Measurements from ENCODE around the gene CYB5B.

The CYB5B gene

DNA sequence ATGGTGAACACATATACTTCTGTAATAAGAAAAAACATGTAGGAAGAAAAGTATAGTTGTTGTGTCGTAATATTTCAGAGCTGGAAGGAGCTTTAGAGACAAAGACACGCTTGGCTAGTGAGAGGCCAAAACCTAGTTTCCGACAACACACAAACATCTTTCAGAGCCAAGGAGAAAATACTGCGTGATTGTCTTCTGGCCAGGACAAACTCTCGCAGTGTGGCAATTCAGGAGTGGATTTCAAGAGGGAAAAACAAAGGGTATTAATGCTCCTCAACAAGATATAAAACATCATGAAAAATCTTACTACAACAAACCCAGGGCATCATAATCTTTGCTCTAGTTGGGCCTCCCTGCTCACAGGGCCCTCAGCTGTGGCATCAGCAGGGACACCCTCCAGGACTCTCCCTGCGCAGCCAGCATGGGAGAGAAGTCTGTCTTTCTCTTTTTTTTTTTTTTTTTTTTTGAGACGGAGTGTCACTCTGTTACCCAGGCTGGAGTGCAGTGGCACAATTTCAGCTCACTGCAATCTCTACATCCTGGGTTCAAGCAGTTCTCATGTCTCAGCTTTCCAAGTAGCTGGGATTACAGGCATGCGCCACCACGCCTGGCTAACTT is 66.4 kb downstream of the CYB5B start:
- DNase-seq, result no peak

DNA sequence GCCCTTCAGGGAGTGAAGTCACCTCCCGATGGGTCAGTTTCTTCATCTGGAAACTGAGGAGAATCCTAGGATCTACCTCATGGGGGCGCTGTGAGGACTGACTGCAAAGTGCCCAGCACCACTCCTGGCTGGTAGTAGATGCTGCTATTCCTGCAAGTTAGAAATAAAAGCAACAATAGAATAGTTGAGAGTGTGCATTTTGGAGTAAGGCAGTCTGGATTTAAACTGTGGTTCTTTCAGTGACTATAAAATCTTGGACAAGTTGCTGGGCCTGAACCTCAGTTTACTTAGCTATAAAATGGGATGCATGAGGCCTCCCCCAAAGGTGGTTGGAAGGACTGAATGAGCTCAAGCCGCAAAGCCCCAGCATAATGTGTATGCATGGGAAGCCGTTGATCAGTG is 70.6 kb downstream of the CYB5B start:
- DNase-seq, result peak; percentile 17

DNA sequence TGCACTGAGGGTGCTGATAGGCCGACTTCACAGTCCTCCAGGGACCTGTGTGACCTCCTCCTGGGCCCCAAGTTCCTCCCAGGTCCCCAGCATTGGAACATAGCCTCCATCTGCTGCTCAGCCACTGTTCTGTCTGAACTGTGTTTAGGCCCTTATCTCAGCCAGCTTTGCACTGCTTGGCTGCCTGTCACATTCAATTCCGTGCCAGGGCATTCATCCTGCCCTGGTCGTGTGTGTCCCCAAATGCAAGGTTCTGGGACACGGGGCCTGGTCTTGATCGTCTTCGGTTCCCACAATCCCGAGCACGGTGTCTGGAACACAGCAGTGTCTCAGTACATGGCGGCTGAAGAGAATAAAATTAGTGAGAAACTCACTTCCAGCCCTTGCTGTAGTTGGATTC is 71.4 kb downstream of the CYB5B start:
- no peak for DNase-seq

DNA sequence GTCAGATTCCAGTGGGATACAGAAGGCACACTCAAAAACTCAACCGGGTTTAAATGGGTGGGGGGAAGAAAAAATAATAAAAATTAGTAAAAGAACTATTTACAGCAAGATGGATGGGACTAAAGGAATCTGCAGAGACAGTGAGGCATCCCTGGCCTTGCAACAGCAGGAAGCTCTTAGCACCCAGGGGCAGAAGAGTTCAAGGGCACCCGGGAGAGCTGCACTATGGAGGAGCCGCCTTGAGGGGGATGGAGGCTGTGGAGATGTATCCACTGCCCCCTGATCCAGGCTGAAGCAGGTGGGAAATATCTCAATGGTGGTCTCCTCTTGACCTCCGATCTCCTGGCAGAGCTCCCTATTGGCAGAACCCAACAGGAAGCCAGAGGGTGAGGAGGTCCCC is 72.0 kb downstream of the CYB5B start:
- DNase-seq, result no peak

DNA sequence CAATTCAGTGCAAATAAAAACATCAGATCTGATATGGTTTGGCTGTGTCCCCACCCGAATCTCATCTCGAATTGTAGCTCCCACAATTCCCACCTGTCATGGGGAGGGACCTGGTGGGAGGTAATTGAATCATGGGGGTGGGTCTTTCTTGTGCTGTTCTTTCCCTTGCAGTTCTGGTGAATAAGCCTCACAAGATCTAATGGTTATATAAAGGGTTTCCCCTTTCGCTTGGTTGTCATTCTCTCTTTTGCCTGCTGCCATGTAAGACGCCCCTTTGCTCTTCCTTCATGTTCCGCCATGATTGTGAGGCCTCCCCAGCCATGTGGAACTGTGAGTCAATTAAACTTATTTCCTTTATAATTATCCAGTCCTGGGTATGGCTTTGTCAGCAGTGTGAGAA is 72.5 kb downstream of the CYB5B start:
- DNase-seq, result no peak

DNA sequence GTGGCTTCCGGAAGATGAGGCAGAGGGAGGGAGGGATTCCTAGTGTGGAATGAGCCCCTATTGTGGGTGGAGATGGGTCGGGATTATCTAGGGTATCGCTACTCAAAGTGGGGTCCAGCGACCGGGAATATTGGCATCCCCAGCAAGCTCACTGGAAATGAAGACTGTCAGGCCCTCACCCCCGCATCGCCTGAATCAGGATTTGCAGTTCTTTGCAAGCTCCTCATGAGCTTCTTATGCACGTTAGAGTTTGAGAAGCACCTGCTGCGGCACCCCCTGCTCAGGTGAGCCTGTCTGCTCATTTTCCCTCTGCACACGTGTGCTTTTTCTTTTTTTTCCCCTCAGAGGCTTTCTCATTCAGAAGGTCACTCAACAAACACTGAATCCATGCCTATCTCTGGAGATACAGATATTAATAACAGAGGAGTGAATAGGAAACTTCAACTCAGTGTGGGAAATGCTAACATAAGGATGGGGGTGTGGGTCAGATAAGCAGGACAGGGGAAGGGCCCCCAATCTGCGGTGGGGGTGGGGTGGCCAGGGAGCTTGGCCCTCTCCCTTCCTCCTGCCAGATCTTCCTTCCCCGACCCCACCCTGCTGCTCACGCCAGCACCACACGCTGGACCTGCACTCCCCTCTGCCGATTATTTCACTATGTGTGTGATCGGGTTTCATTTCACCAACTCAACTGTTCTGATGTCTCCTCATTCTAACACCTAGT is 73.6 kb downstream of the CYB5B start:
- no peak for DNase-seq

DNA sequence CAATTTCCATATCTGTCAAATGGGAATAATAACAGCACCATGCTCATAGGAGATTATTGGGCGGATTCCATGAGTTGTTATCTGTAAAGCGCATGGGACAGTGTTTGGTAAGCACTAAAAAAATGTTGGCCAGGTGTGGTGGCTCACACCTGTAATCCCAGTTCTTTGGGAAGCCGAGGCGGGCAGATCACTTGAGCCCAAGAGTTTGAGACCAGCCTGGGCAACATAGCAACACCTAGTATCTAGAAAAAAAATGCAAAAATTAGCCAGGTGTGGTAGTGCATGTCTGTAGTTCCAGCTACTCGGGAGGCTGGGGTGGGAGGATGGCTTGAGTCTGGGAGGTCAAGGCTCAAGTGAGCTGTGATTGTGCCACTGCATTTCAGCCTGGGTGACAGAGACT is 74.5 kb downstream of the CYB5B start:
- no peak for DNase-seq

DNA sequence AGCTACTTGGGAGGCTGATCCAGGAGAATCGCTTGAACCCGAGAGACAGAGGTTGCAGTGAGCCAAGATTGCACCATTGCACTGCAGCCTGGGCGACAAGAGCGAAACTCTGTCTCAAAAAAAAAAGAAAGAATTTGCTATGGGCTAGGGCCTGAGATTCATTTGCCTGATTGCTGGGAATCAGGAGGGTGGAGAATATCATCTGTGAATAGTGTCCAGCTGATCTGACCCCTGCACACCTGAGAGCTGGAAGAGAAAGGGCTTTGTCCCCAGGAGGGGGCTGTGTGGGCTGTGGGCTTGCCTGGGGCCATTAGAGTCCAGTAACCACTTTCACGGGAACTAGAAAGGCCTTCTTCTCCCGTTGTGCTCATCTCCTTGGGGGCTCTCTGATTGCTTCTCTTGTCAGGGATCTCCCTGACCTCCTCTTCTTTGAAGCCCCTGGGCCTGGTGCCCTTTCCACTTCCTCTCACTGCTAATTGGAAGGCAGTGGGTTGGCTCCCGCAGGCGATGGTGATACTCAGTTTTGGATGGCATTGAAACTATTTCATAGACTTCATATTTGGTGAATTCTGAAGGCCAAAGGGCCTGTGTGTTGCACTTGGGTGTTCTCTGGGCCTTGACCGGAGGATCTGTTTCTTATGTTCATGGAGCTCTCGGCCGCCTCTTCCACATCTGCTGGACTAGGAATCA is 75.3 kb downstream of the CYB5B start:
- no peak for DNase-seq

DNA sequence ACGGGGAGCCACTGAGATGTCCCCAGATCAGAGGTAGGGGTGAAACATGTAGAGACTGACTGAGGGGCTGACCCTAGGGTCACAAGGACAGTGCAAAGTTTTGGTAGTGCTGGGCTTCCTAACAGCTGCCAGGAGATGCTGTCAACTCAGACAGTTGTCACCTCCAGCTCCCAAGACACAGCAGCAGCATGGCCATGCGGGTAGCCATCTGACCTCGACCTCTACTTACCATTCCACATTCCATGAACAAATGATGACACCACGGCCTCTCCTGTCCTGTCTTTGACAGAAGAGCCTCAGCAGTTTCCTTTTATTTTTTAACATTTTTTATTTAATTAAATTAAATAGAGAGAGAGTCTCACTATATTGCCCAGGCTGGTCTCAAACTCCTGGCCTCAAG is 76.1 kb downstream of the CYB5B start:
- DNase-seq, result no peak

DNA sequence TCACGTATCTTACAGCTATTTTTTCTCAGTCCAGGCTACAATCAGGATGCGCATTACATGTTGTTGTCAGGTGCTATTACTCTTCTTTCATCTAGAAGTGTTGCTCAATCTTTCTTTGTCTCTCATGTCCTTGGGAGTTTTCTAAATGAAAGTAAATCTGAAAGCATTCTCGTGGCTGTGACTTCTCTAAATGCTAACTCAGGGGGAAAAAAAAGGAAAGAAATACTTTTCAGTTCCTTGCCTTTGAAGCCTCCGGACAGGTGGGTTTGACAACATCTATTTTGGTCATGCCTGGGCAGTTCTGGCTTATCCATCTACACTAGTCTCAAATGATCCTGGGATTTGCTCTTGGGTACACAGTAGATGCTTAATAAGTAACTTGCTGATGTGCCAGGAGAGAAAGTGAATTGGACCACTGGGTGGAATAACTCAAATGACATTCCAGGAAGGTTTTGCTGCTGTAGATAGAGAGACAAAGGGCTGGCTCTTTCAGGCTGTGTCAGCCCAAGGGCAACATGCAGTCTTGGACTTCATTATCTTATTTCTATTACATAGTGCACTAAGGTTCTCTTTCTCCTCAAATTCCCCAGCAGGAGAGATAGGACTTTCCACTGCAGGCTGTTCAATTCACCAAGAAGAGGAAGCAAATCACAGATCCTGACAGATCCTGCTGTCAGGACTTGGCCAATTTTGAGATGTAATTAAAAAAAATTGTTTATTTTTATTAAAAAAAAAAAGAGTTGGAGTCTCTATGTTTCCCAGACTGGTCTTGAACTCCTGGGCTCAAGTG is 77.7 kb downstream of the CYB5B start:
- DNase-seq, result no peak

DNA sequence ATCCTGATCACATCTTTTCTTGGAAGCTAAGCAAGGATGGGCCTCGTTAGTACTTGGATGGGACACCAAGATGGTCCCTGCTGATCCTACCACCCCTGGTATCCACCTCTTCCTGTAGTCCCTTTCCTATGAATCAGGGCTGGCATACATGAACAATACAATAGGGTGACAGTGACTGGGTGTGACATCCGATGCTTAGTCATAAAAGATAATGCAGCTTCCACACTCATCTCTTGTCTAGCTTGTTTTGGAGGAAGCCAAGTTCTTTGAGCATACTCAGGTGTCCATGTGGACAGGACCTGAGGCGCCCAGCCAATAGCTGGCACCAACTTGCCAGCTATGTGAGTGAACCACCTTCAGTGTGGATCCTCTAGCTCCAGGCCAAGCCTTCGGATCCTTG is 78.8 kb downstream of the CYB5B start:
- DNase-seq, result no peak

DNA sequence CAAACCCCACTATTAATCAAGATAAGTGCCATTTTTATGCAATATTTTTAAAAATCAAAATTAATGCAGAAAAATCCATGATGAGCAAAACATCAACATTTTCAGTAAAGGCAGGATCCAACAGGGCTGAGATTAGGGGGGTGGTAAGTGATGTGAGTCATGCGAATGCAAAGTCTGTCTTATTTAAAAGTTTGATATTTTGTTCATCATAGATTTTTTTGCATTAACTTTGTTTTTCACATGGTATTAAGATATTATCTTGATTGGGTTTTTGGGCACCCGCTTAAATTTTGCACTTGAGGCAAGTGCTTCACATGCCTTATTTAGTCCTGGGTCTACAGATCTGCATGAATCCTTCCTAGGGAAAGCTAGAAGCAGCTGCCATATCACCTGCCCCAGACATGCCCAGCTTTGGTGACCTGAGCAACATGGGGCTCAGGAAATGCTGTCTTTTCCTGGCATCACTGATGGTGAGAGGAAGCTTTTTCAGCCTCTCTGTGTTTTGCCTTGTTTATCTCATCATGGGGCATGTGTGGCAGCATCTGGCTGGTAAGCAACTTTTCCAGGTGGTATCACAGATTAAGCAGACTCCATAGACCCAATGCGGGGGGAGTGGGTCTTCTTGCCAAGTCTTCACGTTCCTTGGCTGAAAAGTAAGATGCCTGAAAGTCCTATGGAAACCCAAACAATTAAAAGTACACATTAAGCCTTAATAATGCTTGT is 83.8 kb downstream of the CYB5B start:
- DNase-seq, result no peak

DNA sequence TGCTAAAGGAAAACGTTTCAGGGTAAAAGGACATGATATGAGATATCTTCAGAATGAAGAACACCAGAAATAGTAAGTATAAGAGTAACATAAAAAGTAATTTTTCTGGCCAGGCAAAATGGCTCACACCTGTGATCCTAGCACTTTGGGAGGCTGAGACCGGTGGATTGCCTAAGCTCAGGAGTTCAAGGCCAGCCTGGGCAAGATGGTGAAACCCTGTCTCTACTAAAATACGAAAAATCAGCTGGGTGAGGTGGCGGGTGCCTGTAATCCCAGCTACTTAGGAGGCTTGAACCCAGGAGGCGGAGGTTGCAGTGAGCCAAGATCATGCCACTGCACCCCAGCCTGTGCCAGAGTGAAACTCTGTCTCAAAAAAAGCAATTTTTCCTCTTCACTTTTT is 84.7 kb downstream of the CYB5B start:
- no peak for DNase-seq

DNA sequence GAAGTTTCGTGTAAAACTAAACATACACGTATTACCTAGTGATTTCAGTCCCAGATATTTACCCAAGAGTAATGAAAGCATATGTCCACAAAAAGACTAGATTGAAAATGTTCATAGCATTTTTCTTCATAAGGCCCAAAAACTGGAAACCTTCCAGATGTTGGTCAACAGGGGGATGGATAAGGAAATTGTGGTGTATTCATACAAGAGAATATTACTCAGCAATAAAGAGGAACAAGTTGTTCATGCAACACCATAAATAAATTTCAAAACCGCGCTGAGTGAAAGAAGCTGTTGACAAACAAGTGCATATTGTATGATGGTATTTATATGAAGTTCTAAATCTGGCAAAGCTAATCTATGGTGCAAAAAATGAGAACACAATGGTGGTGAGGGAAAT is 87.2 kb downstream of the CYB5B start:
- no peak for DNase-seq

DNA sequence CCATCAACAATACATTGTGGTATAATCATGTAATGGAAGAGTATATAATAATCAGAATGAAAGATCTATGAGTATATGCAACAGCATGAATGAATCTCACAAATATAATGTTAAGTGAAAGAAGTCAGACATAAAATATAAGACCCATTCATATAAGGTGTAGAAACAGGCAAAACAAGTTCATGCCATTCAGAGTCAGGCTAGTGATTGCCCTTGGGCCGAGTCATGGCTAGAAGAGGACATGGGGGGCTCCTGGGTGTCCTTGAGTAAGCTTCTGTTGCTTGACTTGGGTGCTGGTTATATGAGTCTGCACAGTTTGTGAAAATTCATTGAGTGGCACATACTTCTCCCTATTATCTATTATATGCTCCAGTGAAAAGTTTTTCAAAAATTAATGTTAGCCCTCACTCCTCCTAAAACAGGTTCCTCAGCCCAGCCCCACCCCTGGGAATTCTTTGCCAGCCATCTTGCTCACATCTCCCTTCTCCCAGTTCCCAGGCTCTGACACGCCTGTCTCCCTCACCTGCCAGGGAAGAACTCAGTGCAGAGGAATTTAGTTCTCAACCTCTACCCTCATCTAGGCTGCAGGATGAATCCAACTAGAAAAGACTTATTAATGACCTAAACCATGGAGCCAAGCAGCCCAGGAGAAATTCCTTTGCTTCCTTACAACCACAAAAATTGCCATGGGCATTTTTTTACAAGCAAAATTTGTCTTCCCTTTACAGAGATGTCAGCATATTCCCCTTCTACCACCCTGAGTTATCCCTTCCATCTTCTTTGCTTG is 89.0 kb downstream of the CYB5B start:
- DNase-seq, result no peak

DNA sequence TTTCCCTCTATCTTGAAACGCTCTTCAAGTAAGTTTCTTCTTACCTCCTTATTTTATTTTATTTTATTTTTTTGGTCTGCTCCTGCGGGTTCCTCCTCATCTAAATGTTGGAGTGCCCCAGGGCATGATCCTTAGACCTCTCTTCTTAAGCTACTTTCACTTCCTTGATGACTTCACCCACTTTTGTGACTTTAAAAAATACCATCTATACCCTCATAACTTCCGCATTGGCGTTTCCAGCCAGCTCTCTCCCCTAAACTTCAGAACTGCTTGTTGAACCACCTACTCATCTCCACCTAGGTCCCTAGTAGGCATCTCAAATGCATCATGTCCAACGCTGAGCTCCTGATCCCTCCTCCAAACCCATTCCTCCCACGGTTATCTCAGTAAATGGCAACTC is 89.9 kb downstream of the CYB5B start:
- DNase-seq, result no peak
